Breast epithelium (tissue), 4 donors: Measurements from ENCODE around the gene DIP2A. TPM values are rescaled to one million over a fixed set of nuclear protein-coding genes. Genes with fewer than 3 reads are reported as not detected.

Source experiments
- DNase-seq, 2 donors: peaks; one replicate each; pipeline ENCODE4 v3.0.0-alpha.2; 2019; ENCODE audit warnings: low spot score in 2 of 2
- H3K27ac ChIP-seq, 2 donors: fragments of 200-600 bp; sonication (generic) in 1 of 2; one replicate each; pipeline ENCODE4 v1.5.1; 2016 to 2019; ENCODE audit warnings: mild to moderate bottlenecking in 1 of 2
- H3K27me3 ChIP-seq, 2 donors: fragments of 200-600 bp; sonication (generic) in 1 of 2; one replicate each; pipeline versions ENCODE4 v1.5.1 to v1.6.0; 2017 to 2019; ENCODE audit warnings: control low read depth in 1 of 2, mild to moderate bottlenecking in 1 of 2
- H3K36me3 ChIP-seq: fragments of 200-600 bp; one replicate; pipeline ENCODE4 v1.5.1; 2019
- H3K4me1 ChIP-seq, 2 donors: fragments of 200-600 bp; sonication (generic); one replicate each; pipeline ENCODE4 v1.5.1; 2016 to 2019; ENCODE audit warnings: control low read depth in 1 of 2
- H3K4me3 ChIP-seq, 3 donors: fragments of 200-600 bp; sonication (generic); 1 replicate in 2 of 3; 2 replicates in 1 of 3; pipeline ENCODE4 v1.5.1; 2016 to 2019; ENCODE audit warnings: mild to moderate bottlenecking in 3 of 3, moderate library complexity in 2 of 3
- H3K9me3 ChIP-seq, 2 donors: fragments of 200-600 bp; sonication (generic) in 1 of 2; one replicate each; pipeline ENCODE4 v1.5.1; 2016 to 2019; ENCODE audit warnings: control low read depth in 1 of 2
- CTCF ChIP-seq, 3 donors: fragments of 450-650 bp; IDR thresholded peaks; one replicate each; pipeline ENCODE4 v1.5.1; 2016 to 2017; ENCODE audit warnings: antibody characterized with exemption in 3 of 3, mild to moderate bottlenecking in 3 of 3, moderate library complexity in 3 of 3
- POLR2A ChIP-seq: fragments of 450-650 bp; IDR thresholded peaks from one replicate; pipeline ENCODE4 v1.6.1; 2016; ENCODE audit warnings: antibody characterized with exemption, mild to moderate bottlenecking, moderate library complexity
- POLR2AphosphoS5 ChIP-seq, 3 donors: sonication (generic); formaldehyde crosslinking; IDR thresholded peaks; one replicate each; pipeline ENCODE4 v1.6.1; 2017; ENCODE audit warnings: antibody characterized with exemption in 3 of 3
- intact Hi-C: fragments of 100-400 bp; cut with DNase I; formaldehyde crosslinking; loops from one replicate; pipeline ENCODE4 v1.15.1; 2023; ENCODE audit warnings: low total_unique reads
- total RNA-seq, 3 donors: library from RNA; depleted of rRNA; stranded (reverse); fragments of >200 nt; gene quantifications; one replicate each; pipeline ENCODE4 v1.1.0, GENCODE V29; 2016

Gene DIP2A
- total RNA-seq, 3 donors from 2014 or later = 32.6 to 43.9 (median 42.0) TPM

DNA sequence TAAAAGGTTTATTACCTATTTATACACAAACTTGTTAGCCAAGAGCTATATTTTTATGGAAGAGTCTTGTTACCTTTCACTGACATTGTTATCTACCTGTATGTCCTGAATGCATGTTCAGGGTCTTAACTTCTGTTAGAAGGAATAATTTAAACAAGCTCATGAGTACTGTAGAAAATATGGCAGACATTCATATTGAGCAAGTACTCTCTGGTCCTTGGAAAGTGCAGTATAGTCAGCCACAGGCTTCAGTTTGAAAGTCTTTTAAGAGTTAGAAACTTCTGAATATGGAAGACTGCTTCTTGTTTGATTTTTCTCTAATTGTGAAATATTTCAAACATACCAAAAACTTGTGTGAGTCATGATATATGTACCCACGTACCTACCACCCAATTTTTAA lies 16.6 kb downstream of the DIP2A start:
- no peak for TF ChIP-seq POLR2A
- no peak for TF ChIP-seq CTCF (IDR thresholded peaks at IDR 0.05)
- no peak for TF ChIP-seq POLR2AphosphoS5 (IDR thresholded peaks at IDR 0.05)
- intact Hi-C loops = no loop called here
- H3K9me3 ChIP-seq = no peaks in the 10 kb centered on the region
- H3K36me3 ChIP-seq = no peaks in the 10 kb centered on the region
- H3K27ac ChIP-seq = no peak overlapping the region
- H3K27me3 ChIP-seq = no peaks in the 10 kb centered on the region
- no peak for DNase-seq
- no peak overlapping the region for H3K4me3 ChIP-seq
- no peaks in the 10 kb centered on the region for H3K4me1 ChIP-seq

DNA sequence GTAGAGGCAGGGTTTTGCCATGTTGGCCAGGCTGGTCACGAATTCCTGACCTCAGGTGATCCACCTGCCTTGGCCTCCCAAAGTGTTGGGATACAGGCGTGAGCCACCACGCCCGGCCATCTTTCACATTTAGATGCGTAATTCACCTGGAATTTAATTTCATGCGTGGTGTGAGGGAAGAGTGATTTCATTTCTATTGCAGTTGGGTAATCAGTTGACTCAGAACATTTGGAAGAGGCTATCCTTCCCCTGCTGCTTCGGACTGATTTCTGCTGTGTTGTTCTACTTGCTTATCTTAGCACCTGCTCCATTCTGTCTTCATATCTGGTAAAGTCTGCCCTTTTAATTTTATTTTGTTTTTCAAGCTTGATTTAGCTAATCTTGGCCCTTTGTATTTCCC lies 19.1 kb downstream of the DIP2A start:
- H3K9me3 ChIP-seq = no peaks in the 10 kb centered on the region
- H3K36me3 ChIP-seq = no peaks in the 10 kb centered on the region
- no peak for DNase-seq
- H3K4me3 ChIP-seq = no peak overlapping the region
- TF ChIP-seq CTCF (IDR thresholded peaks at IDR 0.05) (no peak), POLR2A (no peak), POLR2AphosphoS5 (IDR thresholded peaks at IDR 0.05) (no peak)
- intact Hi-C loops = no loop called here
- no peak overlapping the region for H3K27ac ChIP-seq
- H3K4me1 ChIP-seq = no peaks in the 10 kb centered on the region
- H3K27me3 ChIP-seq = no peaks in the 10 kb centered on the region

GRCh38 chr21:46478910-46479309 lies 20.2 kb downstream of the DIP2A start:
- TF ChIP-seq CTCF (IDR thresholded peaks at IDR 0.05) = no peak
- no peak for TF ChIP-seq POLR2AphosphoS5 (IDR thresholded peaks at IDR 0.05)
- no peak for TF ChIP-seq POLR2A
- Histone ChIP-seq H3K4me1 (no peaks in the 10 kb centered on the region), H3K36me3 (no peaks in the 10 kb centered on the region), H3K4me3 (no peak overlapping the region), H3K9me3 (no peaks in the 10 kb centered on the region), H3K27me3 (no peaks in the 10 kb centered on the region), H3K27ac (no peak overlapping the region)
- no peak for DNase-seq
- intact Hi-C loops = no loop called here

DNA sequence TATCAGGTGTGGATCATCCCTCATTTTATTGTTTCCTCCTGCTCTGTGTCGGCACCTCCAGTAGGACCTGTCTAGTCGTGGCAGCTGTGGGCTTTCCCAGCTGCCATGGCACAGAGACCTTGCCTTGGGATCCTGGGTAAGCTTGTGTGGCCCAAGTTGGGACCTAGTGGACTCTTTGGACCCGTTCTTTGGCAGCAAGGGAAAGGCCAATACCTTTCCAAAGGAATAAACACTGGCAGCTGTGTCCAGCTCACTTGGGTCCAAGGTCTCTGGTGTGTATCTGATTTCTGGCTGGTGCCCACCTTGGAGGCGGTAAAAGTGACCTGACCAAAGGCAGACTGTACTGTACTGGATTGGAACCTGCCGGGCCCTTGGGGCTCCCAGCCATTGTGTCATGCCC lies 21.8 kb downstream of the DIP2A start:
- TF ChIP-seq POLR2A (no peak), POLR2AphosphoS5 (IDR thresholded peaks at IDR 0.05) (no peak), CTCF (IDR thresholded peaks at IDR 0.05) (no peak)
- H3K9me3 ChIP-seq = no peaks in the 10 kb centered on the region
- H3K4me1 ChIP-seq = no peaks in the 10 kb centered on the region
- no peak overlapping the region for H3K27ac ChIP-seq
- H3K36me3 ChIP-seq = no peaks in the 10 kb centered on the region
- no peaks in the 10 kb centered on the region for H3K27me3 ChIP-seq
- no peak for DNase-seq
- H3K4me3 ChIP-seq = no peak overlapping the region
- intact Hi-C loops = no loop called here

DNA sequence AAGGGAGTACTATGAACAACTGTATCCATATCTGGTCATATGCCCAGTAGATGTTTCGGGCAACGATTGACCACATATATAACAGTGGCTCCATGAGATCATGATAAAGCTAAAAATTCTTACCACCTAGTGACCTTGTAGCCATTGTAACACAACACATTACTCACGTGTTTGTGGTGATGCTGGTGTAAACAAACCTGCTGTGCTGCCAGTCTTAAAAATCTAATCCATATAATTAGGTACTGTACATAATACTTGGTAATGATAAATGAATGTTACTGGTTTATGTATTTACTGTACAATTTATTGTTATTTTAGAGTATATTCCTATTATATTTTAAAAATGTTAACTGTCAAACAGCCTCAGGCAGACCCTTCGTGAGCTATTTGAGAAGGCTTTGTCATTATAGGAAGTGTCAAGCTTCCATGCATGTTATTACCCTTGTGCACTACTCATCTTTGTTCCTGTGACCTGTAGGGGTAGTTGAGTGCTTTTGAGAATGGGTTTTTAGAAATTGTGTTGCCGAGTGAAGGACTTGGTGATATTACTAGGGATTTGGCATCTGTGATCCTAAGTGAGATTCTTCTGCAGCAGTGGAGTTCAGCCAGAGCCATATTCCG lies 23.6 kb downstream of the DIP2A start:
- no peaks in the 10 kb centered on the region for H3K4me1 ChIP-seq
- no peaks in the 10 kb centered on the region for H3K36me3 ChIP-seq
- no peak overlapping the region for H3K4me3 ChIP-seq
- H3K27ac ChIP-seq = no peak overlapping the region
- no peaks in the 10 kb centered on the region for H3K9me3 ChIP-seq
- no peaks in the 10 kb centered on the region for H3K27me3 ChIP-seq
- DNase-seq = no peak
- TF ChIP-seq CTCF (IDR thresholded peaks at IDR 0.05) (no peak), POLR2AphosphoS5 (IDR thresholded peaks at IDR 0.05) (no peak), POLR2A (no peak)
- intact Hi-C loops = no loop called here
